Keratinocyte (primary cell): ENCODE data around the gene RHBDF1.

Source experiments
- EZH2 ChIP-seq: IDR thresholded peaks from one replicate; pipeline ENCODE4 v1.6.1; 2012; ENCODE audit warnings: inconsistent platforms, mild to moderate bottlenecking, low read length, moderate library complexity
- TF ChIP-seq, protein P1 (sequence below), 3 experiments: IDR thresholded peaks in 1 of 3; conservative IDR thresholded peaks in 1 of 3; optimal IDR thresholded peaks in 1 of 3; 2 replicates in 2 of 3; 3 replicates in 1 of 3; pipeline versions ENCODE3 to v1.5.1; 2011; ENCODE audit warnings: low read length in 3 of 3, mild to moderate bottlenecking in 3 of 3, moderate library complexity in 2 of 3, control low read depth in 1 of 3, inconsistent platforms in 1 of 3; ENCODE audit not compliant: insufficient read depth in 2 of 3; ENCODE audit errors: extremely low read depth in 1 of 3

DNA sequence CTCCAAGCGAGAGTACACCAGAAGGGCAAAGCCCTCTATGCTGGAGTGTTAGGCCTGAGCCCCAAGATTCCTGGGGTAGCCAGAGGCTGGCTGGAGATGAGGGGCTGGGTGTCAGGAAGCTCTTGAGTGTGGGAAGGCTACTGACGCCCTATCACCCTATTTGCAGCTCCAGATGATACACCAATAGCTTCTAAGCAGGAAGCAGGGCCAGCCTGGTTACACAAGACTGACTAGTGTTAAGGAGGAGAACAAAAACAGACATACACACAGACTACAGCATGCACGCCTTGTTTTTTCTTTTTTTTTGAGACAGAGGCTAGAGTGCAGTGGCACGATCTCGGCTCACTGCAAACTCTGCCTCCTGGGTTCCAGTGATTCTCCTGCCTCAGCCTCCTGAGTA is 34.9 kb downstream of the RHBDF1 start:
- TF ChIP-seq, protein P1, sequence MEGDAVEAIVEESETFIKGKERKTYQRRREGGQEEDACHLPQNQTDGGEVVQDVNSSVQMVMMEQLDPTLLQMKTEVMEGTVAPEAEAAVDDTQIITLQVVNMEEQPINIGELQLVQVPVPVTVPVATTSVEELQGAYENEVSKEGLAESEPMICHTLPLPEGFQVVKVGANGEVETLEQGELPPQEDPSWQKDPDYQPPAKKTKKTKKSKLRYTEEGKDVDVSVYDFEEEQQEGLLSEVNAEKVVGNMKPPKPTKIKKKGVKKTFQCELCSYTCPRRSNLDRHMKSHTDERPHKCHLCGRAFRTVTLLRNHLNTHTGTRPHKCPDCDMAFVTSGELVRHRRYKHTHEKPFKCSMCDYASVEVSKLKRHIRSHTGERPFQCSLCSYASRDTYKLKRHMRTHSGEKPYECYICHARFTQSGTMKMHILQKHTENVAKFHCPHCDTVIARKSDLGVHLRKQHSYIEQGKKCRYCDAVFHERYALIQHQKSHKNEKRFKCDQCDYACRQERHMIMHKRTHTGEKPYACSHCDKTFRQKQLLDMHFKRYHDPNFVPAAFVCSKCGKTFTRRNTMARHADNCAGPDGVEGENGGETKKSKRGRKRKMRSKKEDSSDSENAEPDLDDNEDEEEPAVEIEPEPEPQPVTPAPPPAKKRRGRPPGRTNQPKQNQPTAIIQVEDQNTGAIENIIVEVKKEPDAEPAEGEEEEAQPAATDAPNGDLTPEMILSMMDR (optimal IDR thresholded peaks at IDR 0.05 in 1 of 3, IDR thresholded peaks at IDR 0.05 in 1 of 3, conservative IDR thresholded peaks at IDR 0.05 in 1 of 3; ENCODE audit: extremely low read depth in 1 of 3, insufficient read depth in 2 of 3, low read length in 3 of 3): no peak
- no peak for TF ChIP-seq EZH2
